Hematopoietic multipotent progenitor cell treated with erythropoietin and hydrocortisone succinate and interleukin-3 and kit ligand, for 8 days (in vitro differentiated cells): ENCODE results near the gene LRP2BP.

ENCODE experiments used
- DNase-seq: peaks from one replicate; pipeline ENCODE4 v3.0.0-alpha.2; 2015

Gene LRP2BP

GRCh38 chr4:185395238-185395955 is at the start of gene LRP2BP:
Gene LRP2BP, minus strand, starts transcription at chr4:185395924. Its CDS starts 17,738 bp downstream, at chr4:185378186.
- DNase-seq: peak; percentile 43

- no peak for DNase-seq
These were observed 49.5 kb upstream of the LRP2BP start for GRCh38 chr4:185445209-185445608.

GRCh38 chr4:185441479-185441878 is 45.8 kb upstream of the LRP2BP start:
- DNase-seq: no peak

- no peak for DNase-seq
These were observed 42.1 kb upstream of the LRP2BP start for GRCh38 chr4:185437809-185438208.

- no peak for DNase-seq
These were observed 39.7 kb upstream of the LRP2BP start for GRCh38 chr4:185435466-185435865.

- no peak for DNase-seq
These were observed 33.9 kb upstream of the LRP2BP start for GRCh38 chr4:185429660-185430059.

- DNase-seq: no peak
These were observed 31.4 kb upstream of the LRP2BP start for GRCh38 chr4:185426960-185427688.

GRCh38 chr4:185425647-185426352 is 30.1 kb upstream of the LRP2BP start, which contains the start of gene UFSP2:
Gene UFSP2, minus strand, starts transcription at chr4:185425964. Its CDS starts 96 bp downstream, at chr4:185425868.
- DNase-seq: peak; percentile 92

- DNase-seq: peak; percentile 18
These were observed 29.4 kb upstream of the LRP2BP start for GRCh38 chr4:185424905-185425646.

GRCh38 chr4:185421366-185422124 is 25.8 kb upstream of the LRP2BP start:
- no peak for DNase-seq

- DNase-seq: no peak
These were observed 21.2 kb upstream of the LRP2BP start for GRCh38 chr4:185416955-185417354.

GRCh38 chr4:185412412-185412811 is 16.7 kb upstream of the LRP2BP start:
- no peak for DNase-seq

- no peak for DNase-seq
These were observed 16.1 kb upstream of the LRP2BP start for GRCh38 chr4:185411849-185412248.

GRCh38 chr4:185408432-185408831 is 12.7 kb upstream of the LRP2BP start:
- DNase-seq: no peak

- DNase-seq: no peak
These were observed 9.7 kb upstream of the LRP2BP start for GRCh38 chr4:185405296-185405999.

- no peak for DNase-seq
These were observed 8.3 kb upstream of the LRP2BP start for GRCh38 chr4:185404031-185404430.

GRCh38 chr4:185399466-185399865 is 3.7 kb upstream of the LRP2BP start:
- no peak for DNase-seq

- no peak for DNase-seq
These were observed 2.9 kb upstream of the LRP2BP start for GRCh38 chr4:185398618-185399017.

GRCh38 chr4:185396724-185397385 is 1.1 kb upstream of the LRP2BP start, which contains the start of gene ANKRD37:
Gene ANKRD37, plus strand, starts transcription at chr4:185396841. Its CDS starts 83 bp downstream, at chr4:185396924.
- DNase-seq: no peak

GRCh38 chr4:185395956-185396723 is 416 bp upstream of the LRP2BP start:
- peak; percentile 97 for DNase-seq
